Lower lobe of right lung (tissue), 2 donors: ENCODE data around the gene OR4D1. TPM values are rescaled to one million over a fixed set of nuclear protein-coding genes. Genes with fewer than 3 reads are reported as not detected.
A peak's percentile ranks its signal among the peaks of the same experiment; 100 is the strongest.

Source experiments
- ATAC-seq, 2 donors: fragments of 200-7000 bp; cut with Tn5 transposase; one replicate each; pipeline ENCODE4 v1.9.1; 2020 to 2022; ENCODE audit warnings: mild to moderate bottlenecking in 2 of 2, moderate library complexity in 2 of 2
- DNase-seq: peaks from one replicate; pipeline ENCODE4 v3.0.0-alpha.2; 2020
- H3K27ac ChIP-seq: fragments of 200-600 bp; one replicate; pipeline ENCODE4 v1.8.0; 2022
- H3K27me3 ChIP-seq: fragments of 200-600 bp; one replicate; pipeline ENCODE4 v1.8.0; 2022; ENCODE audit warnings: low read depth
- H3K36me3 ChIP-seq: fragments of 200-600 bp; one replicate; pipeline ENCODE4 v1.8.0; 2022; ENCODE audit warnings: mild to moderate bottlenecking
- H3K4me1 ChIP-seq: fragments of 200-600 bp; one replicate; pipeline ENCODE4 v1.8.0; 2022
- H3K4me3 ChIP-seq: fragments of 200-600 bp; one replicate; pipeline ENCODE4 v1.8.0; 2022; ENCODE audit warnings: mild to moderate bottlenecking
- H3K9me3 ChIP-seq: fragments of 200-600 bp; one replicate; pipeline ENCODE4 v1.8.0; 2022
- intact Hi-C: fragments of 100-400 bp; cut with DNase I; formaldehyde crosslinking; loops from one replicate; pipeline ENCODE4 v1.11.0; 2022
- total RNA-seq: library from RNA; stranded (reverse); fragmentation: NEBNext Ultra II Directional; extraction: Animal tissue kit (Norgen Biotek cat#: 25700); gene quantifications from one replicate; pipeline ENCODE4 v1.2.1, GENCODE V29; 2021
- TF ChIP-seq, protein P1 (sequence below): fragments of 200-600 bp; IDR thresholded peaks from one replicate; pipeline ENCODE4 v1.8.0; 2022; ENCODE audit warnings: antibody characterized with exemption, mild to moderate bottlenecking
- donor health status: DM: no; HTN: yes; CAD: no; lungs with severe emphysema.

OR4D1 gene
- total RNA-seq, 1 donor from 2014 or later = not detected

DNA sequence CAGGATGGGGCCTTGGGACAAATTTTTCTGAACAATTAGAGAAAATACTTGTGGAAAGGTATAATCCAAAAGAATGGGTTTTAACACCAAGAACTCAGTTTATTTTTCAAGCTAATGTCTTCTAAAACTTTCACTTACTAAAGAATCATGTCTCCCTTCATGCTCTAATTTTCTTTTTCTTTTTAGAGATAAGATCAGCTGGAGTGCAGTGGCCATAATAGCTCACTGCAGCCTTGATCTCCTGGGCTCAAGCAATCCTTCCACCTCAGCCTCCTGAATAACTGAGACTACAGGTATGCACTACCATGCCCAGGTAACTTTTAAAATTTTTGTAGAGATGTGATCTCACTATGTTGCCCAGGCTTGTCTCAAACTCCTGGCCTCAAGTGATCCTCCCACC lies 5.5 kb downstream of the OR4D1 start:
- DNase-seq (no peak), ATAC-seq (no peak)
- no peaks in the 10 kb centered on the region for H3K9me3 ChIP-seq
- H3K4me1 ChIP-seq = peaks cover 11% of the 10 kb centered on the region
- H3K36me3 ChIP-seq = no peaks in the 10 kb centered on the region
- intact Hi-C loops = no loop called here
- peaks cover 25% of the 10 kb centered on the region for H3K27me3 ChIP-seq
- no peak overlapping the region for H3K27ac ChIP-seq
- no peak overlapping the region for H3K4me3 ChIP-seq
- TF ChIP-seq, protein P1, sequence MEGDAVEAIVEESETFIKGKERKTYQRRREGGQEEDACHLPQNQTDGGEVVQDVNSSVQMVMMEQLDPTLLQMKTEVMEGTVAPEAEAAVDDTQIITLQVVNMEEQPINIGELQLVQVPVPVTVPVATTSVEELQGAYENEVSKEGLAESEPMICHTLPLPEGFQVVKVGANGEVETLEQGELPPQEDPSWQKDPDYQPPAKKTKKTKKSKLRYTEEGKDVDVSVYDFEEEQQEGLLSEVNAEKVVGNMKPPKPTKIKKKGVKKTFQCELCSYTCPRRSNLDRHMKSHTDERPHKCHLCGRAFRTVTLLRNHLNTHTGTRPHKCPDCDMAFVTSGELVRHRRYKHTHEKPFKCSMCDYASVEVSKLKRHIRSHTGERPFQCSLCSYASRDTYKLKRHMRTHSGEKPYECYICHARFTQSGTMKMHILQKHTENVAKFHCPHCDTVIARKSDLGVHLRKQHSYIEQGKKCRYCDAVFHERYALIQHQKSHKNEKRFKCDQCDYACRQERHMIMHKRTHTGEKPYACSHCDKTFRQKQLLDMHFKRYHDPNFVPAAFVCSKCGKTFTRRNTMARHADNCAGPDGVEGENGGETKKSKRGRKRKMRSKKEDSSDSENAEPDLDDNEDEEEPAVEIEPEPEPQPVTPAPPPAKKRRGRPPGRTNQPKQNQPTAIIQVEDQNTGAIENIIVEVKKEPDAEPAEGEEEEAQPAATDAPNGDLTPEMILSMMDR = no peak

DNA sequence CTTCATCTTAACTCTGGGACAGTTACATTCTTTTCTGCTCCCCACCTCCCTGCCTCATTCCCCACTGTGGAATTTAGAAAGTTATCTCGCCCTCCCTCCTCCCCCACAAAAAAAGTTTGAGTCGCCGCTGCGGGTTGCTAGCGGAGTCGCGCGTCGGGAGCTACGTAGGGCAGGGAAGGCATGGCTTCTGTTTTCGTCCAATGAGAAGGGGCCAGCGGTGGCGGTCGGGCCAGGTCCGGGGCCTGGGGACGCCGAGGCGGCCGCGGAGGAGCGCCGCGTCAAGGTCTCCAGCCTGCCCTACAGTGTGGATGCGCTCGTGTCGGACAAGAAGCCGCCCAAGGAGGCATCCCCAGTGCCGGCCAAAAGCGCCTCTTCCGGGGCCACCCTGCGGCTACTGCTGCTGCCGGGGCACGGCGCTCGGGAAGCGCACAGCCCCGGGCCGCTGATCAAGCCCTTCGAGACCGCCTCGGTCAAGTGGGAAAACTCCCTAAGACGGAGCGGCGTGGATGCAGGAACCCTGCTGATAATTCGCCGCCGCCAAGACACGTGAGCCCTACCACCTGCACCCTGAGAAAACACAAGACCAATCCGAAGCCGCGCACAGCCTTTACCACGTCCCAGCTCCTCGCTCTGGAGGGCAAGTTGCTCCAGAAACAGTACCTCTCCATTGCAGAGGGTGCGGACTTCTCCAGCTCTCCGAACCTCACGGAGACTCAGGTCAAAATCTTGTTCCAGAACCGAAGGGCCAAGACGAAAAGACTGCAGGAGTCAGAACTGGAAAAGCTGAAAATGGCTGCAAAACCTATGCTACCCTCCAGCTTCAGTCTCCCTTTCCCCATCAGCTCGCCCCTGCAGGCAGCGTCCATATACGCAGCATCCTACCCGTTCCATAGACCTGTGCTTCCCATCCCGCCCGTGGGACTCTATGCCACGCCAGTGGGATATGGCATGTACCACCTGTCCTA lies 8.9 kb downstream of the OR4D1 start:
- Histone ChIP-seq H3K4me1 (peaks cover 11% of the 10 kb centered on the region), H3K27ac (no peak overlapping the region), H3K9me3 (no peaks in the 10 kb centered on the region), H3K4me3 (peak overlapping the region; percentile 49), H3K36me3 (no peaks in the 10 kb centered on the region), H3K27me3 (peaks cover 31% of the 10 kb centered on the region)
- intact Hi-C loops = no loop called here
- TF ChIP-seq, protein P1 = no peak
- peak; percentile 62 to 73 for ATAC-seq
- DNase-seq = peak; percentile 51

DNA sequence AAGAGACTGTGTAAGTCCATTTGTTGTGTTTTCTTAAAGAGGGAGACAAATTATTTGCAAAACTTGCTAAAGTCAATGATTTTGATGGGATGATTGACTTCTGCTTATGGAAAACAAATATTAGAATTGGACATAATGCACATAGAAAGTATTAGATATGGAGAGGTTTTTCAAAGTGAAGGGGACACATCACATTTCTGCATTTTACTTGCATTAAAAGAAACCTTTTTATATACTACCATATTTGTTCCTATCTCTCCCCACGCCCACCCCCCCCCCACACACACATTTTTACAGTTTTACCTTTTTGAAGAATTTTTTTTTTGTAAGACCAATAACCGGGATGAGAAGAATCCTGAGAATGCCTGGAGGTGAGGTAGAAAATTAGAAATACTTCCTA lies 10.0 kb downstream of the OR4D1 start:
- Histone ChIP-seq H3K4me1 (peaks cover 8% of the 10 kb centered on the region), H3K9me3 (no peaks in the 10 kb centered on the region), H3K27ac (no peak overlapping the region), H3K4me3 (no peak overlapping the region), H3K27me3 (peaks cover 31% of the 10 kb centered on the region), H3K36me3 (no peaks in the 10 kb centered on the region)
- DNase-seq (no peak), ATAC-seq (no peak)
- TF ChIP-seq, protein P1 = no peak
- intact Hi-C loops = no loop called here

DNA sequence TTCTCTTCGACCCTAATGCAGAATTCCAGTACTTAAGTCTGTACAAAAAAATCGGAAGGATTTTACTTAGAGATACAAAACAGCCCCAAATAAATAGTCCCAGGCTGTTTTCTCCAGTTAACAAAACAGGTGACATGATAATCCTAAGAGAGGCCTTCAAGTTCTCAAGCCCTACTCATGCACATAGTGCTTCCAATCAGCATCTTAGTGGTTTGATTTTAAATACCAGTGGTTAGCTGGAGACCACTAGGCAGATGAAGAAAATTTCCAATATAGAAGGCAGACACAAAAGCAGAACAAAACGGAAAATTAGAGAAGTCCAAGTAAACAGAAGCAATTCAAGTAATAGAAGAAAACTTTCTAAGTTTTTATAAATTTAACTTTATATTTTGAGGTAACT lies 13.4 kb downstream of the OR4D1 start:
- peaks cover 8% of the 10 kb centered on the region for H3K4me1 ChIP-seq
- H3K27me3 ChIP-seq = peaks cover 37% of the 10 kb centered on the region
- DNase-seq (no peak), ATAC-seq (no peak)
- no peaks in the 10 kb centered on the region for H3K36me3 ChIP-seq
- TF ChIP-seq, protein P1 = no peak
- no peaks in the 10 kb centered on the region for H3K9me3 ChIP-seq
- intact Hi-C loops = no loop called here
- H3K27ac ChIP-seq = no peak overlapping the region
- no peak overlapping the region for H3K4me3 ChIP-seq

DNA sequence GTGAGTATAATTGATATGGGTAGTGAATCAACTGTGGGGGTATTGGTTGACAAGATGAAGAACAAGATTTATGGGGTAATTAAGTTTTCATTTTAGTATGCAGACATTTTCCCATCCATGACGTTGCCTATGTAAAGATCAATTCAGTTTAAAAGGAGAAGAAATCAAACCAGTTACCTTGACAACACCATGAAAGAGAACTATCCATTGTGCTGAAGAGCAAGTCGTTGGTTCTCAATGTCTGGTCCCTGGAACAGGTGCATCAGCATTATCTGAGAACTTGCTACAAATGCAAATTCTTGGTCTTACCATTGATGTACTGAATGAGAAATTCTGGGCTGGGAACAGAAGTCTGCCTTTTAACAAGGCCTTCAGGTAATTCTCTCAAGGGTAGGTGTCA lies 17.8 kb downstream of the OR4D1 start:
- H3K27ac ChIP-seq = no peak overlapping the region
- H3K27me3 ChIP-seq = peaks cover 18% of the 10 kb centered on the region
- H3K4me1 ChIP-seq = no peaks in the 10 kb centered on the region
- intact Hi-C loops = no loop called here
- H3K9me3 ChIP-seq = no peaks in the 10 kb centered on the region
- H3K36me3 ChIP-seq = no peaks in the 10 kb centered on the region
- TF ChIP-seq, protein P1 = no peak
- no peak overlapping the region for H3K4me3 ChIP-seq
- ATAC-seq (no peak), DNase-seq (no peak)
